HG03103 (cell line): Measurements from ENCODE around the gene MAGED1.
"Not testable (repeated sequence)": the region's sequence is repeated elsewhere in the genome, so short reads cannot be mapped to it uniquely, and the experiment has no call there.

ENCODE experiments used
- ATAC-seq: cut with Tn5 transposase; IDR thresholded peaks from one replicate; pipeline ENCODE4 v1.9.1; 2021; ENCODE audit warnings: low read depth; ENCODE audit not compliant: unreplicated experiment

Gene MAGED1

DNA sequence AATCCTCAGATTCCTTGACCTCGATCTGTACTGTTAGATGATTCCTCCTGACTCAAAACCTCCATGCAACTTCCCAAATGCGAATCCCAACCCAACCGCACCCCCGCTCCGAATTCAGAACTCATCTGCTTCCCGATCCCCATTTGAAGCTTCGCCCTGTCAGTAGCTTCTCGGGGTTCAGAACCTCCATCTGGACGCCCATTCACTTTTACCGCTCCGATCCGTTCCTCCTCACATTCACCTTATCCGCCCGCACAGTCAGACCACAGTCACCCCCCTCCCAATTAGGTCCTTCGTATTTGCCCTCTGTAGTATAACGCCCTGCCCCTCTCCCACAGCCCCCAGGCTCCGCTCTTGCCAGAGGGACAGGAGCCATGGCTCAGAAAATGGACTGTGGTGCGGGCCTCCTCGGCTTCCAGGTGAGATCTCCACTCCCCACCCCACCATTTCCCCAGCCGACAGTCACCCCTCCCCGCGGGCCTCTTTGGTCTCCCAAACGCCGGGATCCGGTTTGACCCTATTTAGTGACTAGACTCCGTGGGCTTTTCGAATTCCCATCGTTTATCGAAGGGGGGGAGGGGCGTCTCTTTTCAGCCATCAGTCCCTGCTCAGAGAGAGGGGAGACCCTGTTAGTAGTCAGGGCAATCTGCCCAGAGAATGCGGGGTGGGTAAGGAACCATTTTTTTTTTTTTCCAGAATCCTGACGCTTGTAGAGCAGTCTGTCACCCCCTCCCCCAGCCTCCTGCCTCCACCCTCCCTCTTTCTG, 691 bp downstream of the MAGED1 start:
- ATAC-seq, result no peak

DNA sequence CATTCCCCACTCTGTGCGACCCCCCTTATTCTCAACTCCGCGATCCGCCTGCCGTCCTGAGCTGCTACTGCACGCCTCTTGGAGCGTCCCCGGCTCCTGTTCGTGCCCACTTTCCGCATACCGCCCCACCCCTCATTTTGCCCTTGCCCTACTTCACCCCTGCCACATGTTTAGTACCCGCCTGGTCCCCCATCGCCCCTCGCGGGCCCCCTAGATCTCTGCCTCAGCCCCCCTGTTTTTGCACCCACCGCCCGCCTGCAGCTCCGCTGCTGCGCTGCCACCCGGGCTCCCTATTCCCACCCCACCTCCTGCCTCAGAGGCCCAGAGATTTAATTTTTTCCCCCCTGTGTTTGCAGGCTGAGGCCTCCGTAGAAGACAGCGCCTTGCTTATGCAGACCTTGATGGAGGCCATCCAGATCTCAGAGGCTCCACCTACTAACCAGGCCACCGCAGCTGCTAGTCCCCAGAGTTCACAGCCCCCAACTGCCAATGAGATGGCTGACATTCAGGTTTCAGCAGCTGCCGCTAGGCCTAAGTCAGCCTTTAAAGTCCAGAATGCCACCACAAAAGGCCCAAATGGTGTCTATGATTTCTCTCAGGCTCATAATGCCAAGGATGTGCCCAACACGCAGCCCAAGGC, 1.4 kb downstream of the MAGED1 start:
- peak; percentile 48 for ATAC-seq

DNA sequence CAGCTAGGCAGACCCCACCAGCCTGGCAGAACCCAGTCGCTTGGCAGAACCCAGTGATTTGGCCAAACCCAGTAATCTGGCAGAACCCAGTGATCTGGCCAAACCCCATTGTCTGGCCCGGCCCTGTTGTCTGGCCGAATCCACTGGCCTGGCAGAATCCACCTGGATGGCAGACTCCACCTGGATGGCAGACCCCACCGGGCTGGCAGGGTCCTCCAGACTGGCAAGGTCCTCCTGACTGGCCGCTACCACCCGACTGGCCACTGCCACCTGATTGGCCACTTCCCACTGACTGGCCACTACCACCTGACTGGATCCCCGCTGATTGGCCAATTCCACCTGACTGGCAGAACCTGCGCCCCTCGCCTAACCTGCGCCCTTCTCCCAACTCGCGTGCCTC, 3.2 kb downstream of the MAGED1 start:
- no peak for ATAC-seq

DNA sequence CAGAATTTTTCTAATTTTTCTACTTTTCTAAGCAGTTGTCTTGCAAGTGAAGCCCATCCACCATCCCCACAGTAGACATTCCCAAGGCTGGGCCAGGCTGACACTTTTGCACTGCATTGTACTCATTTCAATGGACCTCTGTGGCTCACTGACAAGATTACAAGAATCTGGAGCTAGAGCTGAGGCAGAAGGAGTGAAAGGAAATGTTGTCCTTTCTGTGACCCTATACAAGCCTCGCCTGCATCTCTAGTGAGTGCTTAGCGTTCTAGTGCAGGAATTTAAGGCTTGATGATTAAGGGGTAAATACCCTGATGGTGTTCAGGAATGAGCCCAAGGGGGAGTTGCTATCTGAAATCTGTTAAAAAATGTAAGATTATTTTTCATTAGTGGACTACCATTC, 6.3 kb downstream of the MAGED1 start:
- ATAC-seq, result no peak

DNA sequence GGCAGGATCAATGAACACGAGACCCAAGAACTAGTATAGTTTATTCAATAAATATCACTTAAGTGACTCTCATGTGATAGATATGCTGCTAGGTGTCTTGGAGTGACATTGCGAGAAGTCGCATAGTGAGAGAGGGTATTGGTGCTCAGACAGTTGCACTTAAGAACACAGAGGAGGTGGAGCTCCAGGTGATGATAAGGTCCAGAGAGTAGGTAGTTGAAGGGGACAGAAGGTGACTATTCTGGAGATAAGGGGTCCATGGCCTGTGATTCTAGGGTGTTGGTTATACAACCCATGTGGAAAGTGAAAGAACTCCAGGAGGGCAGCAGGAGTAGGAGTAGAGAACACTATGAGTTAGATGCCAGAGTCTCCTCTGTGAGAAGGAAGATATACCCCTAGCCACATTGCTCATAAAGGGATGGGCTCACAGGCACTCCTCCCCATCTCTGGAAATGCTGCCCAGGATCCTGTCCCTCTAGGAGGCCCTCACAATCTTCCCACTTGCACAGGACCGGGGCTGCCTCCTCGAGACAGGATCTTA, 9.2 kb downstream of the MAGED1 start:
- no peak for ATAC-seq

DNA sequence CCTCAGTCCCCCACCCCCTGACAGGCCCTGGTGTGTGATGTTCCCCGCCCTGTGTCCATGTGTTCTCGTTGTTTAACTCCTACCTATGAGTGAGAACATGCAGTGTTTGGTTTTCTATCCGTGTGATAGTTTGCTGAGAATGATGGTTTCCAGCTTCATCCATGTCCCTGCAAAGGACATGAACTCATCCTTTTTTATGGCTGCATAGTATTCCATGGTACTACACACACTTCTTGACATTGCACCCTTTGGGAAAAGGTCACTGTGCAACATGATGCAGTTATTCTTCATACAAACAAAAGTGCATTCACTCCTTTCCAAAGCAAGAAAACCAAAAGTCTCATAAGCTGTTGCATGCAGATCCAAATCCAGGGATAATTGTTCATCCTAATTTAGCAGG, 11.7 kb downstream of the MAGED1 start:
- ATAC-seq, result not testable (repeated sequence)

DNA sequence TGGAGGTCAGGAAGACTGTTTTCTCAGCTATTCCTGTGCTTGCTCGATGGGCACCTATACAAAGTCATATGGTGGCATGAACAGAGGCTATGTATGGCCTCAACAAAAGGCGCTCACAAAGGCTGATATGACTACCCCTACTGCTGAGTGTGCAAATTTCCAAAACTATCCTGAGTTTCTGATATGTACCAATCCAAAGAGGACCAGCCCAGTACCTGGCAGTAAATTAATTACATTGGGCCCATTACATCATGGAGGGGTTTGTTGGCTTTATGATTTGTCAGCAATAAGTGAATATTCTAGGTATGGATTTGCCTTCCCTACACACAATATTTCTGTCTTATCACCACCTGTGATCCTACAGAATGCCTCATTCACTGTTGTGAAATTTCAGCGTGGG, 12.3 kb downstream of the MAGED1 start:
- no peak for ATAC-seq

DNA sequence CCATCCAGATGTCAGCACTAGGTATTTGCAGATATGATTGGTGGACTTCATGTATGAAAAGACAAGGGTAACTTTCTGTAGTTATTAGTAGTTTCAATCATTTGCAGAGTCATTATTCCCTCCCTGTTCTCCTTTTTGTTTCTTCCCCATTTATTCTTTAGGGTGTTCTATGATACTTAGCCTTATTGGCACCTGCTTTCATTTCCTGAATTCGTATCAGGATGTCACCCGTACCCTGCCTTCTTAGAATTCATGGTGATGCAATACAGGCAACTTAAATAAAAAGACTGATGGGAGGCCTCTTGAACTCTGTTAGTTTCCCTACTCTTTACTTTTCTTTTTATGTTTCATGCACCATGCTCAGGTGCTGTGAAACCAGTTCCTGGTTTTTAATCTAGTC, 24.2 kb downstream of the MAGED1 start:
- no peak for ATAC-seq

DNA sequence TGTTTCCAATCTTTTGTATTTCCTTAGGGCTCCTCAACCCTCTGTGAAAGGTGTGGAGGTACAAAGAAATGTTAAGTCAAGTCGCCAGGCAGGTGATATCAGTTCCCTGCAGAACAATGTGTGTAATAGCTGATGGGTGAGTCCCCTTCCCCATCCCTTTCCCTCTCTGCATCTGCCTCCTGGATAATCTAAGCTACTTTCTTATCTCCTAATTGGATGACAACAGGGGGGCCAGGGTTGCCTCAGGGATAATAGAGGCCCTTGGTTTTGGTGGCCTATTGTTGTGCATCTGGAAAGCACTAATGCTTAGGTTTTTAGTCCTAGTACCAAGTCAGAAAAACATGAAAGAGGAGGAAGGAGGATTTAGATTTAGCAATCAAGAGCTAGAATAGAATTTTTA, 29.1 kb downstream of the MAGED1 start:
- ATAC-seq, result no peak

DNA sequence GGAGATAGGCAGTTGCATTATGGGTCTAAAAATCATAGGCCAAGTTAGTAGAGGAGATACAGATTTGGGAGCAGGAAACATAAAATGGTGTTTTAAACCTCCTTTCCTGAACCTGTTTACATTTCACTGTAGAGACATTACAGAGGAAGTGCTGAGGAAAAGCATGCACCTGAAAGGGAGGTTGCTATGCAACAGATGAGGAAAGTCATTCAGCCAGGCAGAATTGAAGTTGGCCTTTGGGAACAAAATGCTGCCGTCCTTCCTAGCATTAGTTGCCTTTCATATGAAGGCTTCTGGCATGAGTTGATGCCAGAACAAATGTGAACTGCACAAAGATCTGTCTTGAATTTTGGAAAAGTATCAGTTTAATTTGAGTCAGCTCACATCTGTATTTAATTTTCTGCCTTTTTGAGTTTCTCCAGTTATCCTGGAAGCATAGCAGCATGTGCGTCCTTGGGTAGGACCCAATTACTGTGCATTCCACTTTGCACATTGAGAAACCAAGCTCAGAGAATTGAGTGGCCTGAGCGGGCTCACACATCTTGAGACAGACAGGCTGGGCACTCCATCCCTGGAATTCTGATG, 38.2 kb downstream of the MAGED1 start:
- ATAC-seq, result no peak
